ENCODE measurements around the gene PHKB. TPM values are rescaled to one million over a fixed set of nuclear protein-coding genes. Genes with fewer than 3 reads are reported as not detected.
A peak's percentile ranks its signal among the peaks of the same experiment; 100 is the strongest.

The PHKB gene
- total and polyA plus RNA-seq, 2 donors (not counting 1 experiment from before 2014, with no cell fraction given): 50.4 to 223 TPM

DNA sequence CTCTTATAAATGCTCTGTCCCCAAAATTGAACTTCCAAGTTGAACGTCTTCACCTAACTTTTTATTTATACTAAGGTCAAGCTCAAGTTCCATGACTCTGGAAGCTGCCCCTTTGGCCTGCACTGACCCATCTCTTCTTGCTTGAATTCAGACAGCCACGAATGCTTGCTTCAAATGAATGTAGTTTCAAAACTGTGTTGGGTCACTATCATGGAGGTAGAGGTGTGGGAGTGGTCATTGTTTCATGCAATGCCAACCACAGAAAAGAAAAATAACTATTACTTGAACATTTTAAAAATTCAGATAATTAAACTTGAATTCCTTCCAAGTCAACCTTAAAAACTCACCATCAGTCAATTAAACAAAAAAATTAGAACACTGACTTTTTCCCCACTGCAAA is 2.8 kb upstream of the PHKB start:
- Histone ChIP-seq H3K36me3 (replicated peaks in 1 of 2; ENCODE audit: control extremely low read depth in 1 of 2, control insufficient read depth in 1 of 2, extremely low read depth in 1 of 2, insufficient read depth in 2 of 2, low read length in 1 of 2) (peaks cover 12 to 18% of the 10 kb centered on the region in 2 experiments), H3K79me2 (ENCODE audit: control insufficient read depth, insufficient read depth, low read length) (peaks cover 80% of the 10 kb centered on the region), H3K27me3 (replicated peaks in 1 of 4; ENCODE audit: control extremely low read depth in 1 of 4, control insufficient read depth in 3 of 4, insufficient read depth in 4 of 4, low read length in 3 of 4) (no peaks in the 10 kb centered on the region), H3K9me3 (ENCODE audit: control extremely low read depth in 1 of 3, control insufficient read depth in 2 of 3, insufficient read depth in 1 of 3, low read length in 2 of 3) (no peaks in the 10 kb centered on the region), H3K27ac (ENCODE audit: low read length in 2 of 2) (no peak overlapping the region), H3K4me2 (replicated peaks; ENCODE audit: low read depth, low read length, poor library complexity, severe bottlenecking) (no peak overlapping the region), H3K4me1 (ENCODE audit: control insufficient read depth in 2 of 2, insufficient read depth in 2 of 2, low read length in 2 of 2) (peaks cover 27% of the 10 kb centered on the region in 2 donors), H3K9ac (ENCODE audit: low read length) (no peak overlapping the region), H2AFZ (ENCODE audit: insufficient read depth, low read depth, low read length, poor library complexity, severe bottlenecking) (no peak overlapping the region), H3K4me3 (ENCODE audit: control extremely low read depth in 1 of 5, extremely low read depth in 1 of 5, insufficient read depth in 1 of 5, low read depth in 2 of 5, low read length in 4 of 5) (no peak overlapping the region), H4K20me1 (ENCODE audit: control insufficient read depth, insufficient read depth, low read length, poor library complexity, severe bottlenecking) (no peaks in the 10 kb centered on the region)
- intact Hi-C loops (cut with micrococcal nuclease): no loop called here
- H3K4me1 Mint-ChIP-seq: peaks cover 41% of the 10 kb centered on the region
- 100% methylated on average over 2 of the region's 2 CpGs for WGBS (ENCODE audit: insufficient coverage)
- POLR2A ChIA-PET: no interaction called here
- DNase-seq (no peak), ATAC-seq (ENCODE audit: low read depth) (no peak)
- H3K27me3 Mint-ChIP-seq: no peaks in the 10 kb centered on the region
- CTCF ChIA-PET: interaction anchor here (1.5 kb wide), 1 partner anchor 316 kb away, joined by 3 read pairs; no protein-coding TSS in a partner anchor
- H3K4me3 Mint-ChIP-seq: no peak overlapping the region
- no peak for TF ChIP-seq EZH2 (IDR thresholded peaks at IDR 0.05; ENCODE audit: borderline replicate concordance, insufficient read depth, low read depth, low read length, poor library complexity, severe bottlenecking)
- TF ChIP-seq, protein P1, sequence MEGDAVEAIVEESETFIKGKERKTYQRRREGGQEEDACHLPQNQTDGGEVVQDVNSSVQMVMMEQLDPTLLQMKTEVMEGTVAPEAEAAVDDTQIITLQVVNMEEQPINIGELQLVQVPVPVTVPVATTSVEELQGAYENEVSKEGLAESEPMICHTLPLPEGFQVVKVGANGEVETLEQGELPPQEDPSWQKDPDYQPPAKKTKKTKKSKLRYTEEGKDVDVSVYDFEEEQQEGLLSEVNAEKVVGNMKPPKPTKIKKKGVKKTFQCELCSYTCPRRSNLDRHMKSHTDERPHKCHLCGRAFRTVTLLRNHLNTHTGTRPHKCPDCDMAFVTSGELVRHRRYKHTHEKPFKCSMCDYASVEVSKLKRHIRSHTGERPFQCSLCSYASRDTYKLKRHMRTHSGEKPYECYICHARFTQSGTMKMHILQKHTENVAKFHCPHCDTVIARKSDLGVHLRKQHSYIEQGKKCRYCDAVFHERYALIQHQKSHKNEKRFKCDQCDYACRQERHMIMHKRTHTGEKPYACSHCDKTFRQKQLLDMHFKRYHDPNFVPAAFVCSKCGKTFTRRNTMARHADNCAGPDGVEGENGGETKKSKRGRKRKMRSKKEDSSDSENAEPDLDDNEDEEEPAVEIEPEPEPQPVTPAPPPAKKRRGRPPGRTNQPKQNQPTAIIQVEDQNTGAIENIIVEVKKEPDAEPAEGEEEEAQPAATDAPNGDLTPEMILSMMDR (IDR thresholded peaks at IDR 0.05): no peak
- no peaks in the 10 kb centered on the region for H3K9me3 Mint-ChIP-seq (ENCODE audit: insufficient read depth)
- H3K27ac Mint-ChIP-seq: no peak overlapping the region

GRCh38 chr16:47459603-47460002 is 1.5 kb upstream of the PHKB start:
- Mint-ChIP-seq H3K27ac (peak overlapping the region; percentile 97), H3K9me3 (ENCODE audit: insufficient read depth) (no peaks in the 10 kb centered on the region), H3K4me3 (peak overlapping the region; percentile 98), H3K4me1 (peaks cover 54% of the 10 kb centered on the region), H3K27me3 (no peaks in the 10 kb centered on the region)
- ATAC-seq (ENCODE audit: low read depth) (no peak), DNase-seq (no peak)
- peaks cover 84% of the 10 kb centered on the region for H3K79me2 ChIP-seq (ENCODE audit: control insufficient read depth, insufficient read depth, low read length)
- H3K27ac ChIP-seq (ENCODE audit: low read length in 2 of 2): peak overlapping the region in 1 of 2 donors; percentile 97
- 100% methylated on average over 1 of the region's 1 CpG for WGBS (ENCODE audit: insufficient coverage)
- peaks cover 37 to 40% of the 10 kb centered on the region in 2 donors for H3K4me1 ChIP-seq (ENCODE audit: control insufficient read depth in 2 of 2, insufficient read depth in 2 of 2, low read length in 2 of 2)
- H3K4me3 ChIP-seq (ENCODE audit: control extremely low read depth in 1 of 5, extremely low read depth in 1 of 5, insufficient read depth in 1 of 5, low read depth in 2 of 5, low read length in 4 of 5): no peak overlapping the region
- peaks cover 6% of the 10 kb centered on the region for H4K20me1 ChIP-seq (ENCODE audit: control insufficient read depth, insufficient read depth, low read length, poor library complexity, severe bottlenecking)
- ChIA-PET CTCF (interaction anchor here (5.8 kb wide), 1 partner anchor 34 kb away, joined by 50 read pairs; no protein-coding TSS in a partner anchor), POLR2A (no interaction called here)
- peaks cover 4 to 19% of the 10 kb centered on the region in 2 experiments for H3K36me3 ChIP-seq (replicated peaks in 1 of 2; ENCODE audit: control extremely low read depth in 1 of 2, control insufficient read depth in 1 of 2, extremely low read depth in 1 of 2, insufficient read depth in 2 of 2, low read length in 1 of 2)
- H3K27me3 ChIP-seq (replicated peaks in 1 of 4; ENCODE audit: control extremely low read depth in 1 of 4, control insufficient read depth in 3 of 4, insufficient read depth in 4 of 4, low read length in 3 of 4): no peaks in the 10 kb centered on the region
- peak overlapping the region; percentile 89 for H3K9ac ChIP-seq (ENCODE audit: low read length)
- no peaks in the 10 kb centered on the region for H3K9me3 ChIP-seq (ENCODE audit: control extremely low read depth in 1 of 3, control insufficient read depth in 2 of 3, insufficient read depth in 1 of 3, low read length in 2 of 3)
- peak overlapping the region; percentile 79 for H3K4me2 ChIP-seq (replicated peaks; ENCODE audit: low read depth, low read length, poor library complexity, severe bottlenecking)
- intact Hi-C loops (cut with micrococcal nuclease): loop anchor here (2.0 to 5.0 kb wide), 4 partner anchors 63 to 627 kb away; partner anchors contain the start of gene C16orf87
- peak overlapping the region; percentile 90 for H2AFZ ChIP-seq (ENCODE audit: insufficient read depth, low read depth, low read length, poor library complexity, severe bottlenecking)
- no peak for TF ChIP-seq EZH2 (IDR thresholded peaks at IDR 0.05; ENCODE audit: borderline replicate concordance, insufficient read depth, low read depth, low read length, poor library complexity, severe bottlenecking)
- TF ChIP-seq, protein P1 (IDR thresholded peaks at IDR 0.05): no peak

All from B cell (primary cell).